ENCODE results near the gene PLXNB1.
"Not testable (repeated sequence)": the region's sequence is repeated elsewhere in the genome, so short reads cannot be mapped to it uniquely, and the experiment has no call there.

The PLXNB1 gene

GRCh38 chr3:48463703-48464102, 33.8 kb upstream of the PLXNB1 start:
- Histone ChIP-seq H3K4me3 (ENCODE audit: low read depth, low read length, poor library complexity, severe bottlenecking) (no peak overlapping the region), H3K27ac (ENCODE audit: low read depth, low read length, poor library complexity, severe bottlenecking) (no peak overlapping the region), H3K4me1 (ENCODE audit: insufficient read depth, low read length, severe bottlenecking) (peaks cover 33% of the 10 kb centered on the region), H3K9ac (ENCODE audit: low read length) (no peak overlapping the region), H3K9me3 (ENCODE audit: low read length) (no peaks in the 10 kb centered on the region), H4K20me1 (ENCODE audit: insufficient read depth, low read length) (no peaks in the 10 kb centered on the region), H2AFZ (ENCODE audit: low read length) (no peak overlapping the region), H3K79me2 (ENCODE audit: insufficient read depth, low read length) (no peaks in the 10 kb centered on the region), H3K36me3 (ENCODE audit: insufficient read depth, low read length) (peaks cover 47% of the 10 kb centered on the region), H3K9me2 (ENCODE audit: low read depth, low read length) (no peaks in the 10 kb centered on the region), H3K27me3 (ENCODE audit: insufficient read depth, low read length) (no peaks in the 10 kb centered on the region), H3K4me2 (ENCODE audit: low read length) (no peak overlapping the region), H3F3A (ENCODE audit: insufficient read depth, low read length) (no peaks in the 10 kb centered on the region)
- no peak for TF ChIP-seq EZH2 (IDR thresholded peaks at IDR 0.05; ENCODE audit: borderline replicate concordance, low read length)
- no peak for TF ChIP-seq CTCF (IDR thresholded peaks at IDR 0.05; ENCODE audit: low read length)

- H3K4me2 ChIP-seq (ENCODE audit: low read length); H3K27ac ChIP-seq (ENCODE audit: low read depth, low read length, poor library complexity, severe bottlenecking); H3K9me2 ChIP-seq (ENCODE audit: low read depth, low read length); H4K20me1 ChIP-seq (ENCODE audit: insufficient read depth, low read length); H2AFZ ChIP-seq (ENCODE audit: low read length); H3F3A ChIP-seq (ENCODE audit: insufficient read depth, low read length); H3K9me3 ChIP-seq (ENCODE audit: low read length); H3K27me3 ChIP-seq (ENCODE audit: insufficient read depth, low read length); H3K9ac ChIP-seq (ENCODE audit: low read length); H3K4me3 ChIP-seq (ENCODE audit: low read depth, low read length, poor library complexity, severe bottlenecking); H3K79me2 ChIP-seq (ENCODE audit: insufficient read depth, low read length): not testable (repeated sequence)
- peaks cover 41% of the 10 kb centered on the region for H3K36me3 ChIP-seq (ENCODE audit: insufficient read depth, low read length)
- H3K4me1 ChIP-seq (ENCODE audit: insufficient read depth, low read length, severe bottlenecking): peaks cover 14% of the 10 kb centered on the region
Observed at GRCh38 chr3:48461767-48462166, 31.9 kb upstream of the PLXNB1 start.

- H3K9me3 ChIP-seq (ENCODE audit: low read length): no peaks in the 10 kb centered on the region
- H3K4me3 ChIP-seq (ENCODE audit: low read depth, low read length, poor library complexity, severe bottlenecking): no peak overlapping the region
- H3K9ac ChIP-seq (ENCODE audit: low read length): no peak overlapping the region
- no peaks in the 10 kb centered on the region for H3F3A ChIP-seq (ENCODE audit: insufficient read depth, low read length)
- TF ChIP-seq EZH2 (IDR thresholded peaks at IDR 0.05; ENCODE audit: borderline replicate concordance, low read length) (no peak), CTCF (IDR thresholded peaks at IDR 0.05; ENCODE audit: low read length) (no peak)
- peaks cover 51% of the 10 kb centered on the region for H3K36me3 ChIP-seq (ENCODE audit: insufficient read depth, low read length)
- no peak overlapping the region for H3K4me2 ChIP-seq (ENCODE audit: low read length)
- H3K4me1 ChIP-seq (ENCODE audit: insufficient read depth, low read length, severe bottlenecking): peaks cover 1% of the 10 kb centered on the region
- H4K20me1 ChIP-seq (ENCODE audit: insufficient read depth, low read length): no peaks in the 10 kb centered on the region
- no peak overlapping the region for H2AFZ ChIP-seq (ENCODE audit: low read length)
- no peak overlapping the region for H3K27ac ChIP-seq (ENCODE audit: low read depth, low read length, poor library complexity, severe bottlenecking)
- no peaks in the 10 kb centered on the region for H3K27me3 ChIP-seq (ENCODE audit: insufficient read depth, low read length)
- no peaks in the 10 kb centered on the region for H3K9me2 ChIP-seq (ENCODE audit: low read depth, low read length)
- H3K79me2 ChIP-seq (ENCODE audit: insufficient read depth, low read length): no peaks in the 10 kb centered on the region
Observed at GRCh38 chr3:48460517-48460902, 30.6 kb upstream of the PLXNB1 start.

- H3K79me2 ChIP-seq (ENCODE audit: insufficient read depth, low read length): no peaks in the 10 kb centered on the region
- TF ChIP-seq CTCF (IDR thresholded peaks at IDR 0.05; ENCODE audit: low read length): no peak
- TF ChIP-seq EZH2 (IDR thresholded peaks at IDR 0.05; ENCODE audit: borderline replicate concordance, low read length): no peak
Observed at GRCh38 chr3:48459773-48460516, 30.1 kb upstream of the PLXNB1 start.

More at GRCh38 chr3:48459773-48460516, 30.1 kb upstream of the PLXNB1 start:
- Histone ChIP-seq H3K27me3 (ENCODE audit: insufficient read depth, low read length) (no peaks in the 10 kb centered on the region), H3K27ac (ENCODE audit: low read depth, low read length, poor library complexity, severe bottlenecking) (no peak overlapping the region), H3K4me1 (ENCODE audit: insufficient read depth, low read length, severe bottlenecking) (no peaks in the 10 kb centered on the region), H4K20me1 (ENCODE audit: insufficient read depth, low read length) (no peaks in the 10 kb centered on the region), H3K36me3 (ENCODE audit: insufficient read depth, low read length) (peaks cover 56% of the 10 kb centered on the region), H3K4me2 (ENCODE audit: low read length) (no peak overlapping the region), H3K9ac (ENCODE audit: low read length) (no peak overlapping the region), H3K4me3 (ENCODE audit: low read depth, low read length, poor library complexity, severe bottlenecking) (no peak overlapping the region), H3K9me2 (ENCODE audit: low read depth, low read length) (no peaks in the 10 kb centered on the region), H3K9me3 (ENCODE audit: low read length) (no peaks in the 10 kb centered on the region), H3F3A (ENCODE audit: insufficient read depth, low read length) (no peaks in the 10 kb centered on the region), H2AFZ (ENCODE audit: low read length) (no peak overlapping the region)
